ENCODE measurements around the gene SLMAP.

GRCh38 chr3:57967590-57967989, 211.5 kb downstream of the SLMAP start:
- no peak for TF ChIP-seq FOSL1 (CRISPR knock-in tag; IDR thresholded peaks at IDR 0.05; ENCODE audit: borderline replicate concordance)
- TF ChIP-seq ZHX1 (CRISPR knock-in tag; IDR thresholded peaks at IDR 0.05; ENCODE audit: low read depth), result no peak
- no peak for TF ChIP-seq CTCF (CRISPR knock-in tag; IDR thresholded peaks at IDR 0.05)
- TF ChIP-seq ZNF335 (CRISPR knock-in tag; IDR thresholded peaks at IDR 0.05), result no peak
